ES-I3 (cell line): ENCODE data around the gene RASSF3.

Experiments
- H3K36me3 ChIP-seq: 2 replicates; pipeline ENCODE4 v1.6.1; 2013; ENCODE audit warnings: mild to moderate bottlenecking, low read length, control low read depth, moderate library complexity; ENCODE audit not compliant: insufficient read depth
- H3K4me1 ChIP-seq: 2 replicates; pipeline ENCODE4 v1.6.1; 2013; ENCODE audit warnings: mild to moderate bottlenecking, control low read depth, low read length; ENCODE audit not compliant: insufficient read depth
- H3K9ac ChIP-seq: 2 replicates; pipeline ENCODE4 v1.6.1; 2013; ENCODE audit warnings: low read depth, mild to moderate bottlenecking, low read length, moderate library complexity
- H3K9me3 ChIP-seq: 2 replicates; pipeline ENCODE4 v1.6.1; 2013; ENCODE audit warnings: mild to moderate bottlenecking, low read length, moderate library complexity; ENCODE audit not compliant: control insufficient read depth, insufficient read depth

The RASSF3 gene

GRCh38 chr12:64691795-64692583 is 81.7 kb downstream of the RASSF3 start:
- Histone ChIP-seq H3K4me1 (peaks cover 10% of the 10 kb centered on the region), H3K9me3 (no peaks in the 10 kb centered on the region), H3K9ac (no peak overlapping the region), H3K36me3 (peaks cover 13% of the 10 kb centered on the region)

- Histone ChIP-seq H3K9ac (no peak overlapping the region), H3K9me3 (no peaks in the 10 kb centered on the region), H3K36me3 (peaks cover 9% of the 10 kb centered on the region), H3K4me1 (peaks cover 10% of the 10 kb centered on the region)
These were observed 84.1 kb downstream of the RASSF3 start for GRCh38 chr12:64694130-64695040.

- Histone ChIP-seq H3K36me3 (peaks cover 9% of the 10 kb centered on the region), H3K9me3 (no peaks in the 10 kb centered on the region), H3K9ac (no peak overlapping the region), H3K4me1 (peaks cover 10% of the 10 kb centered on the region)
These were observed 85.3 kb downstream of the RASSF3 start for GRCh38 chr12:64695550-64695949.

GRCh38 chr12:64696080-64696741 is 85.9 kb downstream of the RASSF3 start:
- no peak overlapping the region for H3K9ac ChIP-seq
- no peaks in the 10 kb centered on the region for H3K9me3 ChIP-seq
- peaks cover 10% of the 10 kb centered on the region for H3K4me1 ChIP-seq
- H3K36me3 ChIP-seq, result peaks cover 9% of the 10 kb centered on the region

GRCh38 chr12:64699504-64700115 is 89.3 kb downstream of the RASSF3 start:
- no peaks in the 10 kb centered on the region for H3K9me3 ChIP-seq
- H3K9ac ChIP-seq, result no peak overlapping the region
- H3K4me1 ChIP-seq, result no peaks in the 10 kb centered on the region; the same call in 1 of the 2 replicates

GRCh38 chr12:64700532-64700931 is 90.2 kb downstream of the RASSF3 start:
- Histone ChIP-seq H3K36me3 (no peaks in the 10 kb centered on the region; the same call in none of the 2 replicates), H3K4me1 (no peaks in the 10 kb centered on the region; the same call in 1 of the 2 replicates), H3K9me3 (no peaks in the 10 kb centered on the region), H3K9ac (no peak overlapping the region)

More at GRCh38 chr12:64699504-64700115, 89.3 kb downstream of the RASSF3 start:
- peaks cover 4% of the 10 kb centered on the region for H3K36me3 ChIP-seq

GRCh38 chr12:64701283-64701682 is 91.0 kb downstream of the RASSF3 start:
- Histone ChIP-seq H3K36me3 (no peaks in the 10 kb centered on the region; the same call in 1 of the 2 replicates), H3K9ac (no peak overlapping the region), H3K4me1 (no peaks in the 10 kb centered on the region; the same call in 1 of the 2 replicates), H3K9me3 (no peaks in the 10 kb centered on the region)

- Histone ChIP-seq H3K4me1 (no peaks in the 10 kb centered on the region), H3K36me3 (no peaks in the 10 kb centered on the region; the same call in none of the 2 replicates), H3K9ac (no peak overlapping the region), H3K9me3 (no peaks in the 10 kb centered on the region)
These were observed 96.0 kb downstream of the RASSF3 start for GRCh38 chr12:64706306-64706705.

GRCh38 chr12:64706857-64707256 is 96.6 kb downstream of the RASSF3 start:
- Histone ChIP-seq H3K4me1 (no peaks in the 10 kb centered on the region), H3K36me3 (no peaks in the 10 kb centered on the region; the same call in none of the 2 replicates), H3K9ac (no peak overlapping the region), H3K9me3 (no peaks in the 10 kb centered on the region)

- Histone ChIP-seq H3K9me3 (no peaks in the 10 kb centered on the region), H3K36me3 (no peaks in the 10 kb centered on the region; the same call in none of the 2 replicates), H3K4me1 (no peaks in the 10 kb centered on the region), H3K9ac (no peak overlapping the region)
These were observed 97.1 kb downstream of the RASSF3 start for GRCh38 chr12:64707362-64707761.

- Histone ChIP-seq H3K9ac (no peak overlapping the region), H3K4me1 (no peaks in the 10 kb centered on the region), H3K9me3 (no peaks in the 10 kb centered on the region), H3K36me3 (no peaks in the 10 kb centered on the region; the same call in 1 of the 2 replicates)
These were observed 97.6 kb downstream of the RASSF3 start for GRCh38 chr12:64707926-64708325.

- no peak overlapping the region for H3K9ac ChIP-seq
- no peaks in the 10 kb centered on the region; the same call in 1 of the 2 replicates for H3K36me3 ChIP-seq
- H3K4me1 ChIP-seq, result no peaks in the 10 kb centered on the region
- H3K9me3 ChIP-seq, result no peaks in the 10 kb centered on the region
These were observed 99.1 kb downstream of the RASSF3 start for GRCh38 chr12:64709429-64709828.

- Histone ChIP-seq H3K9ac (no peak overlapping the region), H3K36me3 (peaks cover 8% of the 10 kb centered on the region), H3K4me1 (no peaks in the 10 kb centered on the region), H3K9me3 (no peaks in the 10 kb centered on the region)
These were observed 103.1 kb downstream of the RASSF3 start for GRCh38 chr12:64713376-64713775.

- no peaks in the 10 kb centered on the region for H3K9me3 ChIP-seq
- H3K4me1 ChIP-seq, result no peaks in the 10 kb centered on the region
- H3K9ac ChIP-seq, result no peak overlapping the region
- H3K36me3 ChIP-seq, result peaks cover 8% of the 10 kb centered on the region
These were observed 104.3 kb downstream of the RASSF3 start for GRCh38 chr12:64714551-64714968.
